Naive B cell (primary cell): ENCODE data around the gene ZNF385C. TPM values are rescaled to one million over a fixed set of nuclear protein-coding genes. Genes with fewer than 3 reads are reported as not detected.
A peak's percentile ranks its signal among the peaks of the same experiment; 100 is the strongest.

Experiments
- ATAC-seq, 2 donors: fragments of 150-1000 bp; cut with Tn5 transposase; 2 replicates each; pipeline ENCODE4 v1.10.0; 2021; ENCODE audit warnings: low read depth in 2 of 2, mild to moderate bottlenecking in 2 of 2, moderate library complexity in 2 of 2
- DNase-seq: peaks from one replicate; pipeline ENCODE4 v3.0.0; 2022
- H3K27ac Mint-ChIP-seq, 6 donors: one replicate each; pipeline ENCODE4 v1.8.0; 2020 to 2022; ENCODE audit warnings: mild to moderate bottlenecking in 6 of 6, mixed read lengths in 6 of 6, moderate library complexity in 5 of 6, inconsistent platforms in 2 of 6
- H3K27me3 Mint-ChIP-seq, 3 donors: one replicate each; pipeline ENCODE4 v1.8.0; 2021 to 2022; ENCODE audit warnings: mixed read lengths in 3 of 3, mild to moderate bottlenecking in 1 of 3
- H3K36me3 Mint-ChIP-seq, 2 donors: one replicate each; pipeline ENCODE4 v1.8.0; 2020 to 2022; ENCODE audit warnings: mixed read lengths in 2 of 2, inconsistent platforms in 1 of 2, mild to moderate bottlenecking in 1 of 2
- H3K4me1 Mint-ChIP-seq, 3 donors: one replicate each; pipeline ENCODE4 v1.8.0; 2020 to 2022; ENCODE audit warnings: mixed read lengths in 3 of 3, inconsistent platforms in 1 of 3, mild to moderate bottlenecking in 1 of 3, moderate library complexity in 1 of 3
- H3K4me3 Mint-ChIP-seq, 8 donors: one replicate each; pipeline ENCODE4 v1.8.0; 2020 to 2022; ENCODE audit warnings: mild to moderate bottlenecking in 8 of 8, mixed read lengths in 8 of 8, moderate library complexity in 8 of 8, inconsistent platforms in 2 of 8
- H3K9me3 Mint-ChIP-seq, 7 donors: one replicate each; pipeline ENCODE4 v1.8.0; 2020 to 2022; ENCODE audit warnings: mixed read lengths in 7 of 7, mild to moderate bottlenecking in 5 of 7, inconsistent platforms in 2 of 7, moderate library complexity in 1 of 7
- polyA plus RNA-seq, 6 donors: library from polyadenylated mRNA; unstranded; fragments of 300-500 nt; fragmentation: Illumina TruSeq; gene quantifications; one replicate each; pipeline ENCODE4 v1.2.3, GENCODE V29; 2021; ENCODE audit warnings: low read depth in 6 of 6

Gene ZNF385C
- polyA plus RNA-seq, 6 donors from 2014 or later, result 0.21 TPM; not detected in 5

GRCh38 chr17:42110301-42111264 is 12.3 kb upstream of the ZNF385C start:
- H3K4me1 Mint-ChIP-seq, result peaks cover 40 to 65% (median 41%) of the 10 kb centered on the region in 3 donors

DNA sequence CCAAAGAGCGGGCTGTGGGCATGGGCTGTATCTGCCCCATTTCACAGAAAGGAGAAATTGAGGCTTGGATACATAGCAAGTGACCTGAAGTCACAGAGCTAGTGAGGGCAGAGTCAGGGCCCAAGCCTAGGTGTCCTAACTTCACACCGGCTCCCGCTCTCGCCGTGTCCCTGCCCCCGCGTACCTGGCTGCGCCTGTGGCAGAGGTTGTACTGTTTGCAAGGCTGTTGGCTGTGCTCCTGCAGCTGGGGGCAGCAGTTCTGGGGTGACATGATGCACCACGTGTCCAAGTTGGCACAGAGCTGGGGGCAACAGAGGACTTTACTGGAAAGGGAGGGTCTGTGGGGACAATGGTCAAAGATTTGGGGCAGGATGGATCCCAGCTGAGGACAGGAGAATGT is 10.8 kb upstream of the ZNF385C start:
- H3K27ac Mint-ChIP-seq, result no peak overlapping the region
- DNase-seq, result no peak
- no peak for ATAC-seq
- H3K9me3 Mint-ChIP-seq, result no peaks in the 10 kb centered on the region
- H3K4me1 Mint-ChIP-seq, result peaks cover 31 to 53% (median 32%) of the 10 kb centered on the region in 3 donors
- H3K27me3 Mint-ChIP-seq, result no peaks in the 10 kb centered on the region
- peaks cover 4 to 8% of the 10 kb centered on the region in 2 donors for H3K36me3 Mint-ChIP-seq
- peak overlapping the region in 5 of 8 donors; percentile 3 to 57 (median 15) for H3K4me3 Mint-ChIP-seq

More at GRCh38 chr17:42110301-42111264, 12.3 kb upstream of the ZNF385C start:
- peak overlapping the region; percentile 51 to 91 (median 68) for H3K4me3 Mint-ChIP-seq
- H3K27me3 Mint-ChIP-seq, result no peaks in the 10 kb centered on the region
- H3K27ac Mint-ChIP-seq, result peak overlapping the region in 4 of 6 donors; percentile 60 to 91 (median 86)
- H3K9me3 Mint-ChIP-seq, result peaks cover 0 to under 1% (median 0%) of the 10 kb centered on the region in 7 donors
- DNase-seq (no peak), ATAC-seq (no peak)
- H3K36me3 Mint-ChIP-seq, result peaks cover 4 to 8% of the 10 kb centered on the region in 2 donors

DNA sequence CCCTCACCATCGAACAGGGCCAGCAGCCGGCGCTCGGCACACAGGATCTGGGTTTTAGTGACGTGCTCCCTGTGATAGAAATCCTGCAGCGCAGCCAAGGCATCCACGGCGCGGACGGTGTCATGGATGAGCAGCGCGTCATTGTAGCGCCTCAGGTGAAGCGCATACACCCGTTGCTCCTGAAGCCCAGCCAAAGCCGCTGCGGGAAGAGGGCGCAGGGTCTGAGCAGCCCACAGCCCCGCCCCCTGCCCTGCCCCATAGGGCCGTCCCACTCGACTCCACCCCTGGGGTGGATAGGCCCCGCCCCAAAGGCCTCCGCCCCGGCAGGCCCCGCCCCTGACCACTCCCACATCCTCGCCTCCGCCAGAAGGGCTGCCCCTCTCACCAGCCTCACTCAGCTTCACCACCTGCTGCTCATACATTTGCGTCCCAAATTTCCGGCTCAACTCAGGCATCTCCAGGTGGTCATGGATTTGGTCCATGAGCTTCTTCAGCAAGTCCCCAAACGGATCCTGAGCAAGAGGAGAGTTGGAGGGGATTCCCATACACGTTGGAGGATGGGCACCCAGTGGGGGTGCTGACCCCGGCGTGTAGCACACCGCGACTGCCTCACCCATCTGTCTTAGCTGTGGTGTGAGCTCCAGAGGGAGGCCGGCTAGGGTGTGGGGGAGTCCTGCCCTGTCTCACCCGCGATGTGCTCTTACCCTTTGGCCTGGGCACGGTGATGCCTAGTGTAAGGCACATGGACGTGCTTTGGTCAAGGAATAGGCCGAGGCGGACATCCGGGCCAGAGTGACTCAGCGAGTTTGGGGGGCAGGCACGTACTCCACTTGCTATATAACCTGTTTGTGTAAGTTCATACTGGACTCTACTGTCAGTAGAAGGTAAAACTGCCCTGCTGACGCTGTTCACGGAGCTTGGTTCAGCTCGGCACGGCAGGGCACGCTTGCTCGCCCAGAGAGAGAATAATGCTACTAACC is 9.6 kb upstream of the ZNF385C start:
- Mint-ChIP-seq H3K36me3 (peaks cover 4 to 8% of the 10 kb centered on the region in 2 donors), H3K4me3 (peak overlapping the region; percentile 56 to 87 (median 68)), H3K4me1 (peaks cover 27 to 45% (median 30%) of the 10 kb centered on the region in 3 donors), H3K27ac (peak overlapping the region in 1 of 6 donors; percentile 80), H3K27me3 (no peaks in the 10 kb centered on the region), H3K9me3 (no peaks in the 10 kb centered on the region)
- DNase-seq (peak; percentile 83), ATAC-seq (peak; percentile 77 to 81)

DNA sequence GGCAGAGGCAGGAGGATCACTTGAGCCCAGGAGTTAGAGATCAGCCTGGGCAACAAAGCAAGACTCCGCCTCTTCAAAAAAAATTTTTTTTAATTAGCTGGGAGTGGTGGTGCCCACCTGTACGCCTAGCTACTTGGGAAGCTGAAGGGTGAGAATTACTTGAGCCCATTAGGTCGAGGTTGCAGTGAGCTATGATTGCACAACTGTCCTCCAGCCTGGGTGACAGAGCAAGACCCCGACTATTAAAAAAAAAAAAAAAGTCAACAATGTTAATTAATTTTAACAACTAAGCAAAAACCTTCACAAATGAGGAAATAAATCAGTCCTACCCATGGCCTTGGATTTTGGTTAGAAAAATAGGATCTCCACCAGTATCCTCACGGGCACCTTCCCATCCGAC is 8.9 kb upstream of the ZNF385C start:
- no peak for DNase-seq
- Mint-ChIP-seq H3K4me3 (peak overlapping the region in 5 of 8 donors; percentile 58 to 87 (median 75)), H3K36me3 (peaks cover 4 to 8% of the 10 kb centered on the region in 2 donors), H3K9me3 (no peaks in the 10 kb centered on the region), H3K4me1 (peaks cover 19 to 39% (median 24%) of the 10 kb centered on the region in 3 donors), H3K27ac (no peak overlapping the region), H3K27me3 (no peaks in the 10 kb centered on the region)
- ATAC-seq, result no peak

DNA sequence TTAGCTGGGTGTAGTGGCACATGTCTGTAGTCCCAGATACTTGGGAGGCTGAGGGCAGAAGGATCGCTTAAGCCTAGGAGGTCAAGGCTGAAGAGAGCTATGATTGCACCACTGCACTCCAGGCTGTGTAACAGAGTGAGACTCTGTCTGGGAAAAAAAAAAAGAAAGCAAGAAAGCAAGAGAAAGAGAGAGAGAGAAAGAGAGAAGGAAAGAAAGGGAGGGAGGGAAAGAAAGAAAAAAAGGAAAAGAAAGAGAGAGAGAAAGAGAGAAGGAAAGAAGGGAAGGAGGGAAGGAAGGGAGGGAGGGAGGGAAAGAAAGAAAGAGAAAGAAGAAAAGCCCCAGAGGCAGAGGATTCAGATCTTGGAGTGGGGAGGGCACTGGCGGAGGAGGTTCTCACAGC is 7.7 kb upstream of the ZNF385C start:
- H3K4me1 Mint-ChIP-seq, result peaks cover 22 to 28% (median 22%) of the 10 kb centered on the region in 3 donors
- no peak for ATAC-seq
- H3K9me3 Mint-ChIP-seq, result no peaks in the 10 kb centered on the region
- peak overlapping the region in 4 of 8 donors; percentile 6 to 88 (median 12) for H3K4me3 Mint-ChIP-seq
- H3K27me3 Mint-ChIP-seq, result no peaks in the 10 kb centered on the region
- H3K36me3 Mint-ChIP-seq, result peaks cover 4 to 8% of the 10 kb centered on the region in 2 donors
- no peak overlapping the region for H3K27ac Mint-ChIP-seq
- no peak for DNase-seq

GRCh38 chr17:42104264-42104663 is 6.0 kb upstream of the ZNF385C start:
- no peaks in the 10 kb centered on the region for H3K9me3 Mint-ChIP-seq
- no peak overlapping the region for H3K27ac Mint-ChIP-seq
- H3K4me1 Mint-ChIP-seq, result peaks cover 15 to 18% (median 16%) of the 10 kb centered on the region in 3 donors
- DNase-seq (no peak), ATAC-seq (no peak)
- H3K36me3 Mint-ChIP-seq, result no peaks in the 10 kb centered on the region
- H3K4me3 Mint-ChIP-seq, result no peak overlapping the region
- no peaks in the 10 kb centered on the region for H3K27me3 Mint-ChIP-seq

GRCh38 chr17:42103221-42103954 is 5.1 kb upstream of the ZNF385C start:
- peaks cover 13 to 15% (median 13%) of the 10 kb centered on the region in 3 donors for H3K4me1 Mint-ChIP-seq
- no peak for DNase-seq
- H3K27me3 Mint-ChIP-seq, result no peaks in the 10 kb centered on the region
- no peak overlapping the region for H3K4me3 Mint-ChIP-seq
- H3K27ac Mint-ChIP-seq, result no peak overlapping the region
- no peak for ATAC-seq
- H3K36me3 Mint-ChIP-seq, result no peaks in the 10 kb centered on the region
- no peaks in the 10 kb centered on the region for H3K9me3 Mint-ChIP-seq

- Mint-ChIP-seq H3K9me3 (no peaks in the 10 kb centered on the region), H3K4me3 (no peak overlapping the region), H3K27ac (no peak overlapping the region), H3K4me1 (peaks cover 11 to 17% (median 12%) of the 10 kb centered on the region in 3 donors), H3K27me3 (peaks cover 0 to 16% (median 6%) of the 10 kb centered on the region in 3 donors), H3K36me3 (no peaks in the 10 kb centered on the region)
- DNase-seq, result peak; percentile 51
- peak; percentile 32 to 41 for ATAC-seq
These were observed 3.4 kb upstream of the ZNF385C start for GRCh38 chr17:42101513-42102292.

- H3K36me3 Mint-ChIP-seq, result no peaks in the 10 kb centered on the region
- peak overlapping the region in 2 of 6 donors; percentile 47 to 66 for H3K27ac Mint-ChIP-seq
- peaks cover 6 to 39% (median 27%) of the 10 kb centered on the region in 3 donors for H3K27me3 Mint-ChIP-seq
- H3K4me1 Mint-ChIP-seq, result peaks cover 8 to 17% (median 8%) of the 10 kb centered on the region in 3 donors
- H3K4me3 Mint-ChIP-seq, result peak overlapping the region in 6 of 8 donors; percentile 9 to 73 (median 55)
- H3K9me3 Mint-ChIP-seq, result no peaks in the 10 kb centered on the region
- no peak for DNase-seq
- ATAC-seq, result peak in 1 of 2 donors; percentile 20
These were observed 592 bp upstream of the ZNF385C start for GRCh38 chr17:42098730-42099399.

DNA sequence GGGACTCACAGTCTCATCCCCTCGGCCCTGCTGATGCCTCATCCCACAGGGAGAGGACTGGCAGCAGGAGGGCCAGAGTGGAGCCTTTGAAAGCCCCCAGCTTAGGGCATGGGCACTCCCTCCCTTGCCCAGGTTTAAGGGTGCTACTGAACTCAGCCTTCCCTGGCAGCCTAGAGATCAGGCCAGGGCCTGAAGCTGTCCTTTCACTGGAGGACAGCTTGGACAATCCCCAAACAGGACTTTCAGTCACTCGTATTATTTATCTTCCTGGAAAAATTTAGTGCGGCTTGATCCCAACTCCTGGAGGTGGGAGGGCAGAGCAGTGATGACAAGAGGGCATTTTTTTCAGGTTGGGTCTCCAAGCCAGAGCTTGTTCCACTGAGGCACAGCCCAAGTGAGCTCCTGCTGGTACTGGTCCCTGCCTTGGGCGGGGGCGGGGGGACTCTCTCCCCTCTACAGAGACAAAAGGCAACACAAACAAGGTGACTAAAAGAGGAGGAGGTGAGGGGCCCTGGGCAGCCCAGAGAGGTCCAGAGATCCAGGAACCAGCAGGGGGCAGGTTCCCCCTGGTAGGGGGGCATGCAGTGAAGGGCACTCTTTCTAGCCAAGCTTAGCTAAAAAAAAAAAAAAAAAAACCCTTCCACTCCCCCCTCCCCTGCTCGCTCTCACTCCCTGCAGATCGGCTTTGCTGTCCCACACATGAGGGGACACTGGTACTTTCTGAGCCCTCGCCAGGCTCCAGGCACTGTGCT is 1.7 kb downstream of the ZNF385C start:
- Mint-ChIP-seq H3K9me3 (no peaks in the 10 kb centered on the region), H3K27me3 (peaks cover 6 to 51% (median 29%) of the 10 kb centered on the region in 3 donors), H3K4me1 (peaks cover 8 to 13% (median 8%) of the 10 kb centered on the region in 3 donors), H3K27ac (peak overlapping the region in 1 of 6 donors; percentile 39), H3K4me3 (peak overlapping the region in 2 of 8 donors; percentile 10 to 29), H3K36me3 (no peaks in the 10 kb centered on the region)
- no peak for ATAC-seq
- DNase-seq, result no peak
